Measurements from ENCODE around the gene RRH. TPM values are rescaled to one million over a fixed set of nuclear protein-coding genes. Genes with fewer than 3 reads are reported as not detected.

Gene RRH
- total and polyA plus RNA-seq, 2 of the 4 experiments (the other 2 are of a cell fraction) = 0.05 TPM; not detected in 1

- intact Hi-C loops (cut with micrococcal nuclease) = no loop called here
- DNase-seq = no peak
- H3K79me1 ChIP-seq (ENCODE audit: low read depth in 1 of 2, low read length in 2 of 2) = peaks cover 20 to 31% of the 10 kb centered on the region in 2 experiments; a peak in 3 of 4 replicates
- H3K4me2 ChIP-seq (ENCODE audit: low read depth, low read length) = no peak overlapping the region
- peaks cover 12% of the 10 kb centered on the region for H3K36me3 ChIP-seq (ENCODE audit: control insufficient read depth, insufficient read depth, low read length)
- no peak overlapping the region for H4K91ac ChIP-seq (ENCODE audit: insufficient read depth, low read depth, low read length)
- no peak overlapping the region for H3K9ac ChIP-seq (ENCODE audit: low read depth, low read length)
- no peak overlapping the region for H2BK5ac ChIP-seq (ENCODE audit: low read depth, low read length, poor library complexity, severe bottlenecking)
- no peak overlapping the region for H3K4me3 ChIP-seq (ENCODE audit: insufficient read depth, low read depth, low read length)
- no peak overlapping the region for H4K5ac ChIP-seq (ENCODE audit: low read depth, low read length)
- no peak overlapping the region for H3K27ac ChIP-seq (ENCODE audit: insufficient read depth, low read length)
- H3K9me3 ChIP-seq (ENCODE audit: control insufficient read depth, insufficient read depth, low read length) = no peaks in the 10 kb centered on the region
- no peak overlapping the region for H2BK20ac ChIP-seq (ENCODE audit: low read depth, low read length)
- dilution Hi-C loops (cut with HindIII; ENCODE audit: low sequenced_read_pairs, unreplicated experiment) = no loop called here
- no peaks in the 10 kb centered on the region for H3K9me1 ChIP-seq (ENCODE audit: insufficient read depth, low read length)
- H3K27me3 ChIP-seq (ENCODE audit: control insufficient read depth, insufficient read depth, low read length) = no peaks in the 10 kb centered on the region
- ChIA-PET POLR2A (ENCODE audit: unreplicated experiment) (no interaction called here), CTCF (no interaction called here)
- no TSS peak for BruUV-seq (replicated peaks)
- no peaks in the 10 kb centered on the region for H4K20me1 ChIP-seq (ENCODE audit: insufficient read depth, low read length)
- H3K4ac ChIP-seq (ENCODE audit: low read depth, low read length) = no peak overlapping the region
- H3K56ac ChIP-seq (ENCODE audit: extremely low read depth, insufficient read depth, low read length) = no peak overlapping the region
- no peak overlapping the region for H2AFZ ChIP-seq (replicated peaks; ENCODE audit: low read length, poor library complexity)
- H4K8ac ChIP-seq (ENCODE audit: low read depth in 2 of 2, low read length in 2 of 2) = no peak overlapping the region
- H3K23ac ChIP-seq (ENCODE audit: low read depth, low read length) = no peak overlapping the region
- H2BK120ac ChIP-seq (ENCODE audit: low read depth, low read length) = no peak overlapping the region
- no peak for ATAC-seq (ENCODE audit: low read depth)
- TF ChIP-seq USF2 (IDR thresholded peaks at IDR 0.05; ENCODE audit: low read depth, low read length) (no peak), CTCF (conservative IDR thresholded peaks at IDR 0.05; ENCODE audit: low read depth, low read length) (no peak), RCOR1 (IDR thresholded peaks at IDR 0.05; ENCODE audit: insufficient replicate concordance, low read length) (no peak), NFE2L2 (IDR thresholded peaks at IDR 0.05; ENCODE audit: low read depth, low read length) (no peak), SMC3 (IDR thresholded peaks at IDR 0.05; ENCODE audit: low read depth, low read length) (no peak), RFX5 (IDR thresholded peaks at IDR 0.05; ENCODE audit: low read depth, low read length) (no peak), CHD1 (IDR thresholded peaks at IDR 0.05; ENCODE audit: low read depth, low read length) (no peak), MAFK (IDR thresholded peaks at IDR 0.05; ENCODE audit: low read depth, low read length) (no peak), ELK1 (IDR thresholded peaks at IDR 0.05; ENCODE audit: borderline replicate concordance, low read depth, low read length) (no peak), MXI1 (IDR thresholded peaks at IDR 0.05; ENCODE audit: borderline replicate concordance, low read depth, low read length) (no peak)
- WGBS, 2 experiments (ENCODE audit: extremely low coverage in 2 of 2, insufficient read length in 1 of 2) = no CpG with 5 or more reads among the region's 4 CpGs
- in situ Hi-C loops (cut with MboI; ENCODE audit: low sequenced_read_pairs) = loop anchor here (10.0 kb wide), 3 partner anchors 113 to 393 kb away; partner anchors contain the start of gene CASP6
- no peak overlapping the region for H2AK9ac ChIP-seq (replicated peaks; ENCODE audit: low read depth, low read length, poor library complexity)
- no peak overlapping the region for H3K18ac ChIP-seq (ENCODE audit: low read depth, low read length)
- no peak overlapping the region for H2AK5ac ChIP-seq (ENCODE audit: low read depth, low read length)
- H2BK15ac ChIP-seq (ENCODE audit: low read depth, low read length) = no peak overlapping the region
- 0 out of 2 replicates have a peak, but pooled peaks cover 1% of the 10 kb centered on the region for H3K4me1 ChIP-seq (ENCODE audit: control insufficient read depth, insufficient read depth, low read length)
- H3K14ac ChIP-seq (replicated peaks; ENCODE audit: low read depth, low read length) = no peak overlapping the region
Measured at GRCh38 chr4:109818268-109818667, 9.5 kb upstream of the RRH start.
